ENCODE measurements around the gene PPP4R1.

- TF ChIP-seq POLR2A (IDR thresholded peaks at IDR 0.05; ENCODE audit: low read depth, low read length) (no peak), CTCF (conservative IDR thresholded peaks at IDR 0.05; ENCODE audit: low read depth, low read length) (no peak), NFE2L2 (IDR thresholded peaks at IDR 0.05; ENCODE audit: low read depth, low read length) (no peak), CHD1 (IDR thresholded peaks at IDR 0.05; ENCODE audit: low read depth, low read length) (no peak)
Measured at GRCh38 chr18:9634856-9635255, 20.5 kb upstream of the PPP4R1 start.
